ENCODE measurements around the gene PLAAT3.
"Not testable (repeated sequence)": the region's sequence is repeated elsewhere in the genome, so short reads cannot be mapped to it uniquely, and the experiment has no call there.

The PLAAT3 gene

GRCh38 chr11:63614136-63614671, at the start of gene PLAAT3:
Gene PLAAT3, minus strand, starts transcription at chr11:63614433. Its CDS starts 419 bp downstream, at chr11:63614014.
- DNase-seq (ENCODE audit: low read depth in 2 of 2): no peak

DNA sequence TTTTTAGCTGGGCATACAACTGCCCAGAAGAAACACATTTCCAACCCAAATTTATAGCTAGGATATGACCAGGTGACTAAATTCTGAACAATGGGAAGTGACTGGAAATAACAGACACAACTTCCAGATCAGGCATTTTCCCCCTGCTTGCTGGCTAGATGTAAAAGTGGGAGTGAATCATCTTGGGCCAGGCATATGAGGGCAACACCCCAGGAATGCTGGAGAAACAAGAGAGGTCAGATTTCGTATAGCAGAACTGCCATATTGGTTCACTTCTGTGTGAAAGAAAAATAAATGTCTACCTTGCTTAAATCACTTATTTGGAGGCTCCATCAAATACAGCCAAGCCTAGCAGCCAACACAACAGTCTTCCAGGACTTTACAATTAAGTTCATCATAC, 49.6 kb upstream of the PLAAT3 start:
- no peak for DNase-seq (ENCODE audit: low read depth in 2 of 2)

GRCh38 chr11:63660972-63661371, 46.7 kb upstream of the PLAAT3 start:
- DNase-seq (ENCODE audit: low read depth in 2 of 2): no peak

GRCh38 chr11:63652671-63653070, 38.4 kb upstream of the PLAAT3 start:
- DNase-seq (ENCODE audit: low read depth in 2 of 2): no peak

DNA sequence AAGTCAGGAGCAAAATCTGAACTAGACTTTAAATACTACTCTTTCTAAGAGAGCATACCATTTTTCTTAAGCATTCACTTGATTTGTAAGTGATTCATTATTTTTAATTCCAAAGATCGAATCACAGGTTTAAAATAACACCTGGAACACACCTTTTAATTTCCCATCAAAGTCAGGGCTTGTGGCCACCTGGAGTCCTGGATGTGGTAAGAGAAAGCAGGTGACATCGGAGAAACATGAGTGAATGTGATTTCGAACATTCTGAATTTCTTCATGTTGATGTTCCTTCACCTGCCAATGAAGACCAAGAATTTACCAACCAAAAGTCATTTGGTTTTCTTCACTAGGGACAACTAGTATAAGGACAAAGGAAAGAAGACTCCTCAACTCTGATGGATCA, 29.0 kb upstream of the PLAAT3 start:
- DNase-seq (ENCODE audit: low read depth in 2 of 2): no peak

DNA sequence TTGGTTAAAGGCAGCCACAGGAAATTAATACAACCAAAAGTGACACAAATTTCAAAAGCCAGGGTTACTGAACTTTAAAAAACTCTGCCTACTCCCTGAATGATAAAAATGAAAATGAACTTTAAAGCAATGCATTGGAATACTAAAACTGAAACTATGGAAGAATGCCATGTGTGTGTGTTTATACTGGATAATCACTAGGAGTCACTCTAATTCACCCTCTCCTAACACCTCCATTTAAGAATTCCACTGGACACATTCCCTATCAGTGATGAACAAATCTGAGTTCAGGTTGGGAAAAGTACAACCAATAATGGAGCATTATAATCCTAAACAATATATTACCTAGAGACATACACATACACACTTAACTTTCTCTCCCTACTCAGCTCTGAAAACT, 27.5 kb upstream of the PLAAT3 start:
- no peak for DNase-seq (ENCODE audit: low read depth in 2 of 2)

DNA sequence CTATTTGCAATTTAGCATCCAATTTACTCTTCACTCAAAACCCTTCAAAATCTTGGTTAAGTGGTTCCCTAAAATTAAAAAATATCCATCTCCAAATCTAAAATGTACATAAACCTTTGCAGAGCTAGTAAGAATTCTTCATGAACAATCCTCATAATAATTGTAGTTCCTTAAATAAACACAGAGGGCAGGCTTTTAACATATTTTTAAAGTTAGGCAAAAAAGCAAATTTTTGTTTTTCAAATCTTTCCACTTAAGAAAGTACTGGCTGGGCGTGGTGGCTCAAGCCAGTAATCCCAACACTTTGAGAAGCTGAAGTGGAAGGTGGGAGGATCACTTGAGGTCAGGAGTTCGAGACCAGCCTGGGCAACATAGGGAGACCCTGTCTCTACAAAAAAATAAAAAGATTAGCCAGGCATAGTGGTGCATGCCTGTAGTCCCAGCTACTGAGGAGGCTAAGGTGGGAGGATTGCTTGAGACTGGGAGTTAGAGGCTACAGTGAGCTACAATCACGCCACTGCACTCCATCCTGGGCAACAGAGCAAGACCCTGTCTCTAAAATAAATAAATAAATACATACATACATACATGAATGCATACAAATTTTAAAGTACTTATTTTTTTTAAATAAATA, 25.1 kb upstream of the PLAAT3 start:
- DNase-seq (ENCODE audit: low read depth in 2 of 2): no peak

DNA sequence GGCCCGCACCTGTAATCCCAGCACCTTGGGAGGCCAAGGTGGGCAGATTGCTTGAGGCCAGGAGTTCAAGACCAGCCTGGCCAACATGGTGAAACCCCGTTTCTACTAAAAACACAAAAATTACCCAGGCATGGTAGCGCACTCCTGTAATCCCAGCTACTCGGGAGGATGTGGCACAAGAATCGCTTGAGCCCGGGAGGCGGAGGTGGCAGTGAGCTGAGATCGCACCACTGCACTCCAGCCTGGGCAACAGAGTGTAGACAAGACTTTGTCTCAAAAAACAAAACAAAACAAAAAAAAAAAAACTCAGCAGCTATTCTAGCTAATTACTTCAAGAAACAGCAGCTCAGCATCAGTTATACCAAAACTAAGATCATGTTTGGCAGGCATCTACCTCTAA, 24.2 kb upstream of the PLAAT3 start:
- DNase-seq (ENCODE audit: low read depth in 2 of 2): not testable (repeated sequence)

- peak; percentile 9 to 21 for DNase-seq (ENCODE audit: low read depth in 2 of 2)
These were observed 21.7 kb upstream of the PLAAT3 start for GRCh38 chr11:63635762-63636465.

GRCh38 chr11:63629426-63629825, 15.2 kb upstream of the PLAAT3 start:
- no peak for DNase-seq (ENCODE audit: low read depth in 2 of 2)

DNA sequence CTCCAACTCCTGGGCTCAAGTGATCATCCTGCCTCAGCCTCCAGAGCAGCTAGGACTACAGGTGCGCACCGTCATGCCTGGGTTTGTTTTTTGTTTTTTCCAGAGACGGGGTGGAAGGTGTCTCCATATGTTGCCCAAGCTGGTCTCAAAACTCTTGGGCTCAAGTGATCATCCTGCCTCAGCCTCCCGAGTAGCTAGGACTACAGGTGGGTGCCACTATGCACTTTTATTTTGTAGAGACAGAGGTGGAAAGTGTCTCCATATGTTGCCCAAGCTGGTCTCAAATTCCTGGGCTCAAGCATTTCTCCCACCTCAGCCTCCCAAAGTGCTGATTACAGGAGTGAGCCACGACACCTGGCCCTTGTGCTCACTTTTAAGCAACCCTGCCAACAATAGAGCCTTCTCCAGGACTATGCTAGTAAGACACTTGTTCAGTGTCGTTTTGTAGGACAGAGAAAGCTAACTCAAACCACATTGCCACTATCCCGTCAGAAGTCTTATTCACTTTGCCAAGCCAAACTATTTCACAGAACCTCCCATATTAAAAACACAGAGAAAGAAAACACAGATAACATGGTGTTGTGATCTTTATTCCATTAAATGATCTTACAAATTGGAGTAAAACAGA, 9.4 kb upstream of the PLAAT3 start:
- no peak for DNase-seq (ENCODE audit: low read depth in 2 of 2)

DNA sequence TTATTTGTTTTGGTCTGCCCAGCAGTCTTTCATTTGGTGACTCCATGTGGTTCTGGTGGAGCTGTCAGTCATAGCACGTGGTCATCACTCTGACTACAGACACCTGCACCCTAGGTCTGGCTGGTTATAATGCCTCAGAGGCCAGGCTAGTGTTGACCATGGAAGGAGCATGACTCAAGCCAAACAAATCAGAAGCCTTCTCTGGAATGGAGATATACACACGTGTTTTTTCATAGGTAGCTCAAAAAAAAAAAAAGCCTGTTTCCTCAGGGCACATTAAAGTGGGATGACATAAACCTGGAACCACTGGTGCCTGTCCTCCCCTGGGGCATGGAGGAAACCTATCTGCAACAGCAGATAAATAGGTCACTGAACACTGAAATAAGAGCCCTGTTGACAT, 8.1 kb upstream of the PLAAT3 start:
- no peak for DNase-seq (ENCODE audit: low read depth in 2 of 2)

DNA sequence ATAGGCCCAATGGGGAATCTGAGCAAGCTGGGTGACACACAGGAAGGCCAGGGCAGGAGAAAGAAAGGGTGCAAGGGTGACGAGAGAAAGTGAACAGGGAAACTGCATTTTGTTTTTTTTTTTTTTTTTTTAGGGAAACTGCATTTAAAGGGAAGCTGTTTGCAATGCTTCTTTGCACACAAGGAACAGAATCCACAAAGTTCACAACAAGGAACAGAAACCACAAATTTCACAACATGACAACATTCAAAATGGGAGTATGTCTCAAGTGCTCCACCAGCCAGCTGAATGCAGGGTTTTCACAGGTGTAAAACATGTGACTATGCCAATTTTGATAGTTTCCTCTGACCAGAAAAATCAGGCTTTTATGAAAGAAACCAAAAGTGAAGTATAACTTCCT, 6.8 kb upstream of the PLAAT3 start:
- no peak for DNase-seq (ENCODE audit: low read depth in 2 of 2)

- no peak for DNase-seq (ENCODE audit: low read depth in 2 of 2)
These were observed 5.7 kb upstream of the PLAAT3 start for GRCh38 chr11:63619967-63620366.

- DNase-seq (ENCODE audit: low read depth in 2 of 2): not testable (repeated sequence)
These were observed 3.5 kb upstream of the PLAAT3 start for GRCh38 chr11:63617686-63618085.

- DNase-seq (ENCODE audit: low read depth in 2 of 2): no peak
These were observed 2.7 kb upstream of the PLAAT3 start for GRCh38 chr11:63616953-63617352.

- DNase-seq (ENCODE audit: low read depth in 2 of 2): no peak
These were observed 607 bp downstream of the PLAAT3 start for GRCh38 chr11:63613517-63614135.

DNA sequence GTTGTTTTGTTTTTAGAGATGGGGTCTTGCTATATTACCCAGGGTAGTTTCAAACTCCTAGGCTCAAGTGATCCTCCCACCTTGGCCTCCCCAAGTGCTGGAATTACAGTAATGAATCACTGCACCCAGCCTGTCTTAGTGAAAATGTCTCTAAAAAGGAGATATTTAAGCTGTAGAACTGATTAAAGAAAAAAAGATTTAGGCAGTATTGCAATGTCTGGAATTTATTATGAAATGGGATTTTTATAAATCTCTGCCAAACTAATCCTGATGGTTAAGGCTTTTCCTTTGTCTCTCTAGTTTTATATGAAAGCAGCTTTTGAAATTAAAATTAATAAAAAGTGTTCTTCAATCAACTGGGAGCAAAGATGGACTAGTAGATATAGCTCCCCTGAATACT, 2.1 kb downstream of the PLAAT3 start:
- no peak for DNase-seq (ENCODE audit: low read depth in 2 of 2)

GRCh38 chr11:63611395-63611747, 2.9 kb downstream of the PLAAT3 start:
- DNase-seq (ENCODE audit: low read depth in 2 of 2): no peak

- DNase-seq (ENCODE audit: low read depth in 2 of 2): no peak
These were observed 3.4 kb downstream of the PLAAT3 start for GRCh38 chr11:63610604-63611394.

DNA sequence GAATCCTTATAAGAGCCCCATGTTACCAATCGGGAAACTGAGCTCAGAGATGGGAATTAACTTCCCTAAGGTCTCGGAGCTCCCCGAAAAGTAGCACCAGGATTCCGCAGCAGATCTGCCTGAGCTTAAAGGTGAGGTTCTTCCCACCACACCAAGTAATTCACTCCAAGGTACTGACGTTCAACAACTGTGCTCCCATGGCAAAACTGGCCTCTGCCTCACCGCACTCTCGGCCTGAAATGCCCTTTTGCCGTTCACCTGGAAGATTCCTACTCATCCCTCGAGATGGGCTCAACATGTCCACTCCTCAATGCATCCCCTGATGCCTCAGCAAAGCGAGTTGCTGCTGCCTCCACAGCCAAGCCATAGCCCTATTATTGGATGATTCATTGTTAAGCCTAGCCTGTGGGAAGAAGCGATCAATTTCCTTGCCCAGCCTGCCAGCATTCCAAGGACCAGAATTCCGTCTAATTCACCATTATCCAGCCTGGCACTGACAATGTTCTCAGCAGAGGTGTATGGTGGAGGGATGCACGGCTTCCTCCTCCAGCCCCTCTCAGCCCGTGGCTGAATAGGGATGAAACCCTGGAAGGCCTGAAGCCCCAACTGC, 4.2 kb downstream of the PLAAT3 start:
- DNase-seq (ENCODE audit: low read depth in 2 of 2): no peak
